ENCODE measurements around the gene CFL1.
A peak's percentile ranks its signal among the peaks of the same experiment; 100 is the strongest.

Gene CFL1

GRCh38 chr11:65900125-65900898 lies 42.3 kb upstream of the CFL1 start, which contains the start of gene FOSL1:
Gene FOSL1 (minus strand): TSS chr11:65900388. CDS start chr11:65900339, 49 bp downstream.
- Histone ChIP-seq H3K4me1 (peaks cover 0 to 19% (median 15%) of the 10 kb centered on the region in 4 donors), H3K27me3 (no peaks in the 10 kb centered on the region), H3K27ac (peak within 1 kb of the TSS; percentile 63 to 76), H3K36me3 (no peaks in the 10 kb centered on the region), H3K9me3 (no peaks in the 10 kb centered on the region), H3K4me3 (peak within 1 kb of the TSS; percentile 63)
- intact Hi-C loops (cut with DNase I; ENCODE audit: low total_unique reads), result no loop called here
- TF ChIP-seq, protein P1, sequence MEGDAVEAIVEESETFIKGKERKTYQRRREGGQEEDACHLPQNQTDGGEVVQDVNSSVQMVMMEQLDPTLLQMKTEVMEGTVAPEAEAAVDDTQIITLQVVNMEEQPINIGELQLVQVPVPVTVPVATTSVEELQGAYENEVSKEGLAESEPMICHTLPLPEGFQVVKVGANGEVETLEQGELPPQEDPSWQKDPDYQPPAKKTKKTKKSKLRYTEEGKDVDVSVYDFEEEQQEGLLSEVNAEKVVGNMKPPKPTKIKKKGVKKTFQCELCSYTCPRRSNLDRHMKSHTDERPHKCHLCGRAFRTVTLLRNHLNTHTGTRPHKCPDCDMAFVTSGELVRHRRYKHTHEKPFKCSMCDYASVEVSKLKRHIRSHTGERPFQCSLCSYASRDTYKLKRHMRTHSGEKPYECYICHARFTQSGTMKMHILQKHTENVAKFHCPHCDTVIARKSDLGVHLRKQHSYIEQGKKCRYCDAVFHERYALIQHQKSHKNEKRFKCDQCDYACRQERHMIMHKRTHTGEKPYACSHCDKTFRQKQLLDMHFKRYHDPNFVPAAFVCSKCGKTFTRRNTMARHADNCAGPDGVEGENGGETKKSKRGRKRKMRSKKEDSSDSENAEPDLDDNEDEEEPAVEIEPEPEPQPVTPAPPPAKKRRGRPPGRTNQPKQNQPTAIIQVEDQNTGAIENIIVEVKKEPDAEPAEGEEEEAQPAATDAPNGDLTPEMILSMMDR (IDR thresholded peaks at IDR 0.05), result no peak
- peak; percentile 84 to 95 for DNase-seq

DNA sequence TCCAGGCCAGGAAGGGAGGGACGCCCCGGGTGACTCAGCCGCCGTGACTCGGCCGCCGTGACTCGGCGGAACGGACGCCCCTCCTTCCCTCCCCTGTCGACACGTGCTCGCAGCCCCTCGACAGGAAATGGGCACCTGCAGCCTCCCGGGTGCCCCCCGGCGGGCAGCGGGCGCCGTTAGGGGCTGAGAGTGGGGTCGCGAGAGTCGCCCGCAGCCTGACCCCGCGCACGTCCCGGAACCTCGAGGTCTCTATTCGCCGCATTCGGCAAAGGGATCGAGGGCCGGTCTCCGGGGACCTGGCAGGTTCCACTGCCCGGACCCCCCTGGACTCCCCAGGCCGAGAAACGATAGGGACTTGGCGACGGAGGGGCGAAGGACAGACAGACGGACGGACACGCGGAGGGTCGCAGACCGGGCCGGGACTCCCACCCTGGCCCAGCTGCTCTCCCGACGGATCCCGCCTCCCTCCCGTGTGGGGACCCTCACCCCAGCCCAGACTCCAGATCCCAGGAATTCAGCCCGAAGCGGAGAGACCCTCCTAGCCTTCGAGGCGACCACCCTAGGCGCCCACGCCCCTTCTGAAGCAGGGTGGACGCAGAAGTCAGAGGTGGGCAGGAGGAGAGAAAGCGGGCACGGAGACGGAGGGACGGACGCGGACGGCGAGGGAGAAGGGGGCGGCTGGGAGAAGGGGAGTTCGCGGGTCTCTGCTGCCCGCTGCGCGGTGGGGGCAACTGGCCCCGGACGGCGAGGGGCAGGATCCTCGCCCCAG lies 41.6 kb upstream of the CFL1 start:
- Histone ChIP-seq H3K27me3 (no peaks in the 10 kb centered on the region), H3K4me1 (peaks cover 0 to 19% (median 15%) of the 10 kb centered on the region in 4 donors), H3K27ac (peak overlapping the region; percentile 63 to 76), H3K36me3 (no peaks in the 10 kb centered on the region), H3K4me3 (peak overlapping the region; percentile 63), H3K9me3 (no peaks in the 10 kb centered on the region)
- intact Hi-C loops (cut with DNase I; ENCODE audit: low total_unique reads), result no loop called here
- peak; percentile 63 to 87 for DNase-seq
- TF ChIP-seq, protein P1 (IDR thresholded peaks at IDR 0.05), result no peak

DNA sequence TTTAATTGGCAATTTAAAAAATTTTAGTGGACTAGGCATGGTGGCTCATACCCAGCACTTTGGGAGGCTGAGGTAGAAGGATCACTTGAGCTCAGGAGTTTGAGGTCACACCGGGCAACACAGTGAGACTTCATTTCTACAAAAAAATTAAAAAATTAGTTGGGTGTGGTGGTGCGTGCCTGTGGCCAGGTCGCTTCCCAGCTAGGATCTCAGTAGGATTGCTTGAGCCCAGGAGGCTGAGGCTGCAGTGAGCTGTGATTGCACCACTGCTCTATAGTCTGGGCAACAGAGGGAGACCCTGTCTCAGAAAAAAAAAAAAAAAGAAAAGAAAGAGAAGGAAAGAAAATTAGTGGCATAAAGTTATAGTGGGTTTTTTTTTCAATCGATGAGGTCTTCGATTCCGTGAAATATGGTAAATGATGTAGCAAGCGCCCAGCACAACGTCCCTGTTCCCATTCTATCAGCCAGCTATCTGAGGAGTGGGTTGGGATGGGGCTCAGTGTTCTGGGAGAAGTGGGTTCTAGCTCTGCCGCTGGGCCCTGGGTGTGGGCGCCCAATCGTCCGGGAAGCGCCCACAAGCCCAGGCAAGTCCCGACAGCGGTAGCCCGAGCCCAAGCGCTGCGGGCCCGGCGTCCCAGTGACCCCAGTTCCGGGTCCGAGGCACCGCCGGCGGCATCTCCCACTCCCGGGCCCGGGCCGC lies 40.8 kb upstream of the CFL1 start:
- TF ChIP-seq, protein P1 (IDR thresholded peaks at IDR 0.05), result no peak
- intact Hi-C loops (cut with DNase I; ENCODE audit: low total_unique reads), result no loop called here
- peak overlapping the region; percentile 63 to 76 for H3K27ac ChIP-seq

DNA sequence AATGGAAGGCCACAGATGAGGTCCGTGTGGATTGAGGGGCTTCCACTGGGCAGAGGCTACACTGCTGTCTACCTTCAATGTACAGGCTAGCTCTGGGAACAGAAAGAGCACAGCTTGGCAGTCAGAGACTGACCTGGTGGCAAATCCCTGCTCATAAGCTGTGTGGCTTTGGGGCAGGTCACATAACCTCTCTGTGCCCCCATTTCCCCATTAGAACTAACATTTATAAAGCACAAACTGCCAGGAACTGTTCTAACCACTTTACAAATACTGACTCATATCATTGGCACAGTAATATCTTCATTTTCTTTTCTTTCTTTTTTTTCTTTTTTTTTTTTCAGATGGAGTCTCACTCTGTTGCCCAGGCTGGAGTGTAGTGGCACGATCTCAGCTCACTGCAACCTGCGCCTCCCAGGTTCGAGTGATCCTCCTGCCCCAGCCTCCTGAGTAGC lies 39.1 kb upstream of the CFL1 start:
- intact Hi-C loops (cut with DNase I; ENCODE audit: low total_unique reads), result no loop called here

More for the DNA sequence above, 40.8 kb upstream of the CFL1 start:
- H3K4me3 ChIP-seq, result peak overlapping the region; percentile 63
- no peaks in the 10 kb centered on the region for H3K36me3 ChIP-seq
- H3K27me3 ChIP-seq, result no peaks in the 10 kb centered on the region
- no peak for DNase-seq
- peaks cover 0 to 21% (median 16%) of the 10 kb centered on the region in 4 donors for H3K4me1 ChIP-seq
- no peaks in the 10 kb centered on the region for H3K9me3 ChIP-seq

More for the DNA sequence above, 39.1 kb upstream of the CFL1 start:
- Histone ChIP-seq H3K27me3 (no peaks in the 10 kb centered on the region), H3K4me1 (peaks cover 3 to 38% (median 34%) of the 10 kb centered on the region in 4 donors), H3K36me3 (no peaks in the 10 kb centered on the region), H3K4me3 (no peak overlapping the region), H3K9me3 (no peaks in the 10 kb centered on the region), H3K27ac (no peak overlapping the region)
- DNase-seq, result no peak
- TF ChIP-seq, protein P1 (IDR thresholded peaks at IDR 0.05), result no peak
